CD4-positive, alpha-beta T cell treated with Interleukin-4 for 4 hours (primary cell): ENCODE results near the gene TNFSF11.
A peak's percentile ranks its signal among the peaks of the same experiment; 100 is the strongest.

ENCODE experiments used
- DNase-seq: peaks from one replicate; pipeline ENCODE4 v3.0.0-alpha.2; 2020

The TNFSF11 gene

GRCh38 chr13:42561752-42562467, 12.0 kb upstream of the TNFSF11 start:
- DNase-seq = no peak

DNA sequence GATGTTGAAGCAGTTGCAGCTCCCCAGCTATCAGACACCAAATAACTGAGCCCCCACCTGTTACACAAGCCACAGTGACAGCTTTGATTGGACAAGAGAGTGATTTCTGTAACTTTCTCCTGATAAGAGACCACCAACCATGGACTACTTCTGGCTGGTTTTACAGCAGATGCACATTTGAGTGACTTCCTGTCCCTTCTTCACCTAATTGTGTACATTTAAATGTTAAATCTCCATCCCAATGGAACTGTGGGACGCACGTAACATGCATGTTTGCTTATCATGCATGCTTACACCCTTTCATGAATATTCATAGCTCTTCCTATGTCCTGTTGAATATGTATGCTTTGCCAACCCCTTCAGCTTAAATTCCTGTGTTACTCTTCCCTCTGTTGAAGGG, 6.0 kb upstream of the TNFSF11 start:
- no peak for DNase-seq

GRCh38 chr13:42569576-42570344, 4.2 kb upstream of the TNFSF11 start:
- no peak for DNase-seq

- no peak for DNase-seq
These were observed 2.1 kb upstream of the TNFSF11 start for GRCh38 chr13:42571895-42572294.

DNA sequence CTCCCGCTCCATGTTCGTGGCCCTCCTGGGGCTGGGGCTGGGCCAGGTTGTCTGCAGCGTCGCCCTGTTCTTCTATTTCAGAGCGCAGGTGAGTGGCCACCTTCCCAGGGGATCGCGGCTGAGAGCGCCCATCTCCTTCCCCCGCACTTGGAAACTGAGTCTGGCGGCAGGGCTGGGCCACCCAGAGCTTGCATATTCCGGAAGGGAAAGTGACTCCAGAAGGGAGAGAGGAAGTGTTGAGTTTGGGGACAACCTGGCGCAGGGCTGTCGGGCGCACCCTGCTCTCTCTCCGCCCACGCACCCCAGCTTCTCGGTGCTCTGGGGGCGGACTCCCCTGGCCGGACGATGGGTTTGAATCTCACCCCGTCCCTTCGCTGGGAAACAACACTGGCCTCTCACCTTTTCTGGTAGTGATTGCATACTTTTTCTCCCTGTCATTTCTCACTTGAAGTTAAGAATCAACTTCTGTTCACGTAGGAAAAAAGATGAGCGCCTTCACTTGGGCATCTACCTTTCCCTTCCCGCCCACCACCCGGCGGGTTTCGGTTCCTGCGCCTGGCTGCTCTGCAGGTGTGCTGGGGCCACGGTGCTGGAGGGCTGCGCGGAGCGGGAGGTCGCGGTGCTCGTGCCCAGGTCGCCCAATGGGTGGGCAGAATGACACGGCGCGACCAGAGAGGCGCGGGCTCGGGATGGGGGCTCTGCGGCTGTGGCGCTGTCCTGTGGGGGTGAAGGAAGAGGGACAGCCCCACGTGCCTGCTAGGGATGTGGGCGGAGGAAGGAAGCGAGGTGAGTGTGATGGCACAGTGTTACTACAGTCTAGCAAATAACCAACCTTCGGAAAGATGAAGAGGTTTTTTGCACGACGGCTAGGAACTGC, 721 bp downstream of the TNFSF11 start:
- peak; percentile 21 for DNase-seq

- DNase-seq = no peak
These were observed 2.0 kb downstream of the TNFSF11 start for GRCh38 chr13:42575938-42576337.

GRCh38 chr13:42577538-42577937, 3.6 kb downstream of the TNFSF11 start:
- no peak for DNase-seq

DNA sequence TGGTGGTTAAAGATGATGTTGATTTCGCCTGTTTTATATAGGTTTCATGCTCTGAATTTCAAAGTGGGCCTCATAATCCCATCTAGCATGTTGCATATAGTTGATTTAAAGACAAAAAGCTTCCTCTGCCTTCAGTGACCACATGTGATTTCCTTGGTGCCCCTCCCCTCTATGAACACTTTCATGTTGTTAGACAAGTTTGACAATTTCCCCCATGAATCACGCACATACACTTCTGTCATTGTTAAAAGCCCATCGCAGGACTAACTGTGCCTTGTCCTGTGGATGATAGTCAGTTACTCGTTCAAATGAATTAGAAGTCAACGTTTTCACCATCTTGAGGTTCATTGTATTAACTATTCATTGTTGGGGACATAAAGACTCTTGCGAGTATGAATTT, 6.7 kb downstream of the TNFSF11 start:
- DNase-seq = no peak

GRCh38 chr13:42581427-42581826, 7.5 kb downstream of the TNFSF11 start:
- no peak for DNase-seq

GRCh38 chr13:42591602-42592001, 17.6 kb downstream of the TNFSF11 start:
- no peak for DNase-seq

DNA sequence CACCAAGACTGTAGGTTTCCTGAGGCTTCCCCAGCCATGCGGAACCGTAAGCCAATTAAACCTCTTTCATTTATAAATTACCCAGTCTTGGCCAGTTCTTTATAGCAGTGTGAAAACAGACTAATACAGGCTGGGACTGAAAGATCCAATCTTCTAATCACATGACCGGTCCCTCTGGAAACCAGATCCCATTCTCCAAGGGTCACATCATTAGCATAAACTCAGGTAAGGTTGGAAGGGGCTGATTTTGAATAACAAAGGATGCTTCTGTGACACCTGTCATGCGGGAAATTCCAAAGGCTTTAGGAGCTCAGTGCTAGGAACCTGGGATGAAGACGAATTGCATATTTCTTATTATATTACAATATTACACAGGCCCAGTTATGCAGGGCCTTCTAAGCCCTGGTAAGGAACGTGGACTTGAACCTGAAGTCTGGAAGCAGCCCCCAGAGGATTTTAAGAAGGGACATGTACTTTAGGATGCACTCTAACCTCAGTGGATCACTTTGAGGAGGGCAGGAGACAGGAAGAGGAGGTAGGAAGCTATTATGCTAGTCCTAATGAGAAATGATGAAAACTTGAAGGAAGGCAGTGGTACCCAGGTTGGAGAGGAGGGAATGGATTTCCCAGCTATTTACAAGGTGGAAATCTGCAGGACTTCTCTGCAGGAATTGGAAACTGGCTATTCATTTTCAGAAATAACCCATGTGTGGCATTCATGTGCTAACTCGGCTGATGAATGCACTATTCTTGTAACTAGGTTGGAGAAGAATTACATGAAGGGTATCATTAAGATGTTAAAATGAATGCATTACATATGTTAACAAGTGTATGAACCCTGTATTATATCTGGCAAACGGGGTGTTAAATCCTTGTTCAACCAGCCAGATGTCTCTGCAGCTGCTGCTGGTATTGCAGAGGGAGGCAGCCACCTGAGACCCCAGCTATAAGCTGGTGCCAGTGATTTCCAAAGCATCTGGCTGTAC, 19.3 kb downstream of the TNFSF11 start:
- no peak for DNase-seq

GRCh38 chr13:42594481-42595252, 20.7 kb downstream of the TNFSF11 start:
- DNase-seq = peak; percentile 59

- DNase-seq = no peak
These were observed 21.3 kb downstream of the TNFSF11 start for GRCh38 chr13:42595253-42595571.

DNA sequence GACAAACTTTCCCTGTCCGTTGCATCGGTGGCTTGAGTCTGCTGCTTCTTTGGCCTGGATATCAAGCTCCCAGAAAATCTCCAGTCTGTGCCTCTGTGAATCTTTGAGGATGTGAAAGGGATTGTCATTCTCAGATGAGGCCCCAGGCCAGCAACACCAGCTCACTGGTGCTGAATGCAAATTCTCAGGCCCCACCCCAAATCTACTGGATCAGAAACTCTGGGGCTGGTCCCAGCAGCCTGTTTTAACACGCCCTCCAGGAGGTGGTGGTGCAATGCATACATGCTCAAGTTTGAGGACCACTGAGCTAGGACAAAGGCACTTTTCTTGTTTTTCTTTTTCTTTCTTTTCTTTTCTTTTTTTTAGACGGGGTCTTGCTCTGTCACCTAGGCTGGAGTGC, 23.6 kb downstream of the TNFSF11 start:
- DNase-seq = no peak

DNA sequence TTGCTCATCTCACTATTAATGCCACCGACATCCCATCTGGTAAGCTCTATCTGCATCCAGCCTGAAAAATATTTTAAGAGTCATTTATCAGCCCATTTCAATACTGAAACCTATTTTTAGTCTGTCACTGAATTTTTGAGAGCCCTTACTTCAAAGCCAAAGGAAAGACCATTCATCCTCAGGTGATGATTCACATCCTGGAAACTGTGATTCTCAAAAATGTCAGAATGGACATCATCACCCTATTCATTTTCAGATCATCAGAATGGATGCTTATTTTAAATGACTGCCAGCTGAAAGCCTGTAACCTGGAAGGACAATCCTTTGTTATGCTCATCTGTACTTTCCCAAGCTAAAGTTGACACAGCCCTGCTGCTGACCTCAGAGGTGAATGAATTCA, 27.0 kb downstream of the TNFSF11 start:
- no peak for DNase-seq

DNA sequence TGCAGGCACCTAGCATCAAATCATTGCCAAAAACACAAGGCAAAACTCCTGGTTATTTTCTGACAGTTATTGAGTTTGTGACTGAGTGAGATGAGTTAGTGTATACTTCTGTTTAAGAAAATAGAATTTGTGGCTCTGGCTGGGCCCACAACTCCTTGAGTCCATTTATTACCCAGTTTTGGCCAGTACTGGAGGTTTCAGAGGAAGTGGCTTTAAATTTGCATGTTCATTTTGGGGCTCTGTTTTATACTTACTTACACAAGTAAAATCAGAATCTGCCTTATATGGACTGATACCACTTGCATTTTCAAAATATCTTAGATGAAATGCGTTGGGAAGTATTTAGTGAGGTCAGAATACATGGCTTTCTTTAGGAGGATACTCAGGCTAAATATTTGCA, 29.0 kb downstream of the TNFSF11 start:
- DNase-seq = no peak

DNA sequence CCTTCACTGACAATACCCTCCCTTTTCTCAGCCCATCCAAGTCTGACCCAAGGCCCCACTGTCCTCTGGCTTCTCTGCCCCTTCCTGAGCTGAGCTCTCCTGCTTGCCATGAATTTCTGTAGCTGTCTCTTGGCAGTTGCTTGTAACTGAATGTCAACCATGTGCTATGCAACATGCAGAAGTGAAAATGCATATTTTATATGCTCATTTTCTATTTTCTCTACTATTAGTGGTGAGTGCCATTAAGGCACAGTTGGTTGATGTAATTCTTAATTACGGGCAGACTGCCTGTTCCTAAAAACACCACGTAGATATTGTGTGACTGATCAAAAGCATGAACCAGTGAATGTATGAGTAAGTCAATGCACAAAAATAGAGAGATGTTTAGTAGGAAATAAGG, 29.6 kb downstream of the TNFSF11 start:
- no peak for DNase-seq

GRCh38 chr13:42607546-42607945, 33.6 kb downstream of the TNFSF11 start:
- DNase-seq = no peak

DNA sequence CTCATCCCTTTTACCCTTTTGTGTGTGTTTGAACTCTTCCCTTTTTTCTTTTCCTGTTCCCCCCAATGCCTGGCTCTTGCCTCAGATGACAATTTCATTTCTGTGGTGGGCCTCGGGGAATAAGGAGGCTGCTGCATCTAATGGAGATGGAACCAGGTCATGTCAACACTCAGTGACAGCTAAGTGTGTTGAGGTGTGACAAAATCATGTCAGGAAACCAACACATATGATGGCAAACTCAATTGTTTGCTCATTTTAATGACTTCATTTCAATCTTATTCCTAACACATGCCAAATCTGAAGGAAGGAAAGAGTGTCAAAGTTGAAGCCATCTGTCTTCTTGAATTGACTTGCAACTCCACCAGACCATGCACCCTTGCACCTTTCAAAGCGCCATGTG, 36.7 kb downstream of the TNFSF11 start:
- DNase-seq = no peak

DNA sequence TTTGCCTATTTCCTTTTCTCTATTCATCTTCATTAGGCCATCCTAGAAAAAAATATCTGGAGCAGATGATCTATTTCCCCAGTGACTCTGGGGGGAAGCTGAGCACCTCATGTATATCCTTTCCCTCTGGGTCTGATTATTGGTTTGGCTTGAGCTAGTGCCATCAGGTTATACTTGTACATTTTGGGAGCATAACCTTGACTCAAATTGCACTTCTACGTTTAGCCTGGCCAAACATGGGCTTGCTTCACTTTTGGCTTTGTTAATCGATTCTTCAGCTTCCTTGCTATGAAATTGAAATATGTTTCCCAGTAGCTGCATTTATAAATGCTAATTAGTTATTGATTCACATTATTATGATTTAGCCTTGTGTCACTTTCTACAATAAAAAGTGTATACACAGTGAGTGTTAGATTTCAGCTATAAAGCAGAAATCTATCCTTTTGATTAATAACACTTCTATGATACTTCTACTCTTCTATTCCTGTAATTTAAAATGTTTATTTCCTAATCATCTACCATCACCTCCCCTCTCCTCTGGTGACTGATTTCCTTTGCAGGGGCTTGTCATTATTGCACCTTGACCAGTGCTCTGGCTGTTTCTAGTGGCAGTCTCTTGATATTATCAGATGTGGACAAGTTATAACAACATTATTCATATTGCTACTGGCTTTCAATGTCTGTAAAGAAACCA, 37.3 kb downstream of the TNFSF11 start:
- DNase-seq = no peak
